HUES6 (cell line): ENCODE results near the gene PRDX5.

ENCODE experiments used
- H3K27ac ChIP-seq: 2 replicates; pipeline ENCODE4 v1.7.0; 2013; ENCODE audit warnings: low read depth, mild to moderate bottlenecking, low read length, inconsistent platforms
- H3K27me3 ChIP-seq: 2 replicates; pipeline ENCODE4 v1.6.1; 2013; ENCODE audit warnings: low read length; ENCODE audit not compliant: control insufficient read depth, insufficient read depth
- H3K36me3 ChIP-seq: 2 replicates; pipeline ENCODE4 v1.6.1; 2013; ENCODE audit warnings: low read length; ENCODE audit not compliant: control insufficient read depth, insufficient read depth
- H3K4me1 ChIP-seq: 2 replicates; pipeline ENCODE4 v1.6.1; 2013; ENCODE audit warnings: low read length; ENCODE audit not compliant: control insufficient read depth, insufficient read depth
- H3K4me3 ChIP-seq: 2 replicates; pipeline ENCODE4 v1.5.1; 2013; ENCODE audit warnings: low read depth, low read length
- H3K9ac ChIP-seq: one replicate; pipeline ENCODE4 v1.6.1; 2013; ENCODE audit warnings: mild to moderate bottlenecking, low read length
- H3K9me3 ChIP-seq: 2 replicates; pipeline ENCODE4 v1.6.1; 2013; ENCODE audit warnings: low read depth, low read length; ENCODE audit not compliant: control insufficient read depth, insufficient read depth

PRDX5 gene

DNA sequence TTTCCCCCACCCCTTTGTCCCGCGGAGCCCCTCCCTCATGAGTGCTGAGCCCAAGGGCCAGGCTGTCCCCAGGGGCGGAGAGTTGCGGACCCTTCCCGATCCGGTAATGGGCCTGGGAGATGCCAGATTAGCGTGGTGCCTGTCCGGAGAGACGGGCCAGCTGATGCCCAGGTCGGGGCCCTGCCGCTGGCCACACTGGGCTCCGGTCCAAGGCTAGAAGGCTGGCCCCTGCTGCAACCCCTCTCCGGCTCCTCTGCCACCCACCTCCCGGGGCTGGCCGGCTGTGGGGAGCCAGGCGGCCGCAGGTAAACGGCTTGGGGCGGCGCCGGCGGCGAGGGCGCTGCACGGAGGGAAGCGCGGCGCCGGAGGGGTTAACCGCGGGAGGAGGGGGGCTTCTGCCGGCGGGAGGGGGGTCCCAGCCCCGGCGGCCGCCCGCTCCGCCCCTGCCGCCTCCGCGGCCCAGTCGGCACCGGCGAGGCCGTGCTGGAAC lies 26.6 kb upstream of the PRDX5 start, which contains the start of gene KCNK4:
KCNK4 (plus strand) TSS at position 41 of the 490 bp plus-strand sequence. CDS start 1,717 bp downstream, outside the sequence.
- H3K36me3 ChIP-seq: 0 out of 2 replicates have a peak, but pooled peaks cover 2% of the 10 kb centered on the region
- H3K27me3 ChIP-seq: peaks cover 82% of the 10 kb centered on the region
- H3K4me1 ChIP-seq: peaks cover 6% of the 10 kb centered on the region; the same call in 1 of the 2 replicates
- peak within 1 kb of the TSS; percentile 50 for H3K4me3 ChIP-seq
- no peak within 1 kb of the TSS for H3K9ac ChIP-seq
- H3K27ac ChIP-seq: no peak within 1 kb of the TSS
- H3K9me3 ChIP-seq: no peaks in the 10 kb centered on the region

DNA sequence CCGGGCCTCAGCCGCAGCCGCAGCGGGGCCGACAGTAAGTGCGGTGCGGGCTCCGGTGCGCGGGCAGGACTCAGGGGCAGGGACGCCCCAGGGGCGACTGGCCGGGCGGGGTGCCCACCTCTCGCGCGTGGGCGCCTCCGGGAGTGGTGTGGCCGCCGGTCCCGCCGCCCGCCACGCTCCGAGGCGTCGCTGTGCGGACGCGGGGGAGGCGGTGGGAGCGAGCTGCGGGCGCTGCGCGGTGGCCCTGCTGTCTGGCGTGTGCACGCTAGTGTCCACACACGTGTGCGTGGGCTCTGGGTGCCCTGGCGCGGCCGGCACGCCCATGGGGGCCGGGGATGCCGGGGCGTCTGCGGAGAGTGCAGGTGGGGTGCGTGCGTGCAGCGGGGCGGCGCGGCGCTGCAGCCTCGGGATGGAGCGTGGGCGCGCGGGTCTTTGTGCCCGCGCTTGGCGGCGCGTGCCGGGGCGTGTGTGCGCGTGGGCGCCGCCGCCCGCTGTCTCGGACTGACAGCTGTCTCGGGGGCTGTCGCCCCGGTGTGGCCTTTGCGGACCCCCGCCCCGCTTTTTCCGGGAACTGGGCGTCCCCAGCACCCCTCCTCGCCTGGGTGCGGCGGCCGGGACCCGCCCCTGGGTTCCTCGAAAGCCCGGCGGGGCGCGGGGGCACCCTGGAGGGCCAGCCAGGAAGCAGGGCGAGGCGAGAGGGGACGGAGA lies 26.0 kb upstream of the PRDX5 start:
- Histone ChIP-seq H3K36me3 (0 out of 2 replicates have a peak, but pooled peaks cover 2% of the 10 kb centered on the region), H3K27ac (no peak overlapping the region), H3K27me3 (peaks cover 88% of the 10 kb centered on the region), H3K4me3 (peak overlapping the region; percentile 50), H3K9me3 (no peaks in the 10 kb centered on the region), H3K4me1 (0 out of 2 replicates have a peak, but pooled peaks cover 4% of the 10 kb centered on the region), H3K9ac (no peak overlapping the region)

- Histone ChIP-seq H3K9ac (peak overlapping the region; percentile 16), H3K4me3 (peak overlapping the region; percentile 50), H3K9me3 (no peaks in the 10 kb centered on the region), H3K27me3 (peaks cover 95% of the 10 kb centered on the region), H3K36me3 (0 out of 2 replicates have a peak, but pooled peaks cover 2% of the 10 kb centered on the region), H3K27ac (no peak overlapping the region), H3K4me1 (0 out of 2 replicates have a peak, but pooled peaks cover 4% of the 10 kb centered on the region)
These were observed 25.3 kb upstream of the PRDX5 start for GRCh38 chr11:64292460-64293254.

DNA sequence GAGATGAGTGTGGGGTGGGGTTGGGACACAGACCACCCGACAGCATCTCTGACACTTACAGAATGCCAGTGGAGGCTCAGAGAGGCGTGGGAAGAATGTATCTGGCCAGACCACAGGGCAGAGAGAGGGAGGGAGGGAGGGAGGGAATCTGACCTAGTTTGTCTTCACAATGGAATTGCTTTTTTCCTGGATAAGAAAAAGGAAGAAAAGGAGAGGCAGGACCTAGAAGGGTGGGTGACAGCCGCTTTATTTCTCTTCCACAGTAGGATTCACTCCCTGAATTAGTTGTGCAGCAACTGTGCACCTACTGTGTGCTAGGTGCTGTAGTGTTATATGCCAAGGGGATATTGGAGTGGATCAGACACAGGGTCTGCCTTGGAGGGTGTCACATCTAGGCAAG lies 23.1 kb upstream of the PRDX5 start:
- no peak overlapping the region for H3K27ac ChIP-seq
- H3K36me3 ChIP-seq: no peaks in the 10 kb centered on the region
- no peaks in the 10 kb centered on the region for H3K9me3 ChIP-seq
- peaks cover 100% of the 10 kb centered on the region for H3K27me3 ChIP-seq
- no peak overlapping the region for H3K9ac ChIP-seq
- H3K4me3 ChIP-seq: no peak overlapping the region
- H3K4me1 ChIP-seq: peaks cover 6% of the 10 kb centered on the region

DNA sequence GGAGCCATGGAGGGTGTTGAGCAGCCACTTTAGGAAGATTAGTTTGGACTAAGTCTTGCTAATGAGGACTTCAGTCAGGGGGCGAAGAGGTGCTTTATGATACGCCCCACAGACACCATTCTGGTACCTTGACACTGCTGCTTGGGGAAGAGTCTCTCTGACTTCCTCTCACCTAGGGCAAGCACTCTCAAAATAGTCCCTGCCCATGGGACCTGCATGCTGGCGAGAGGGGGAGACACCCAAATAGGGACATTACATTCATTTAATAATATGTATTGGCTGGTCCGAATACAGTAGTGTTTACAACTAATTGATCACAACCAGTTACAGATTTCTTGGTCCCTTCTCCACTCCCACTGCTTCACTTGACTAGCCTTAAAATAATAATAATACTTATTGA lies 22.2 kb upstream of the PRDX5 start:
- Histone ChIP-seq H3K9ac (no peak overlapping the region), H3K27ac (no peak overlapping the region), H3K36me3 (no peaks in the 10 kb centered on the region), H3K9me3 (no peaks in the 10 kb centered on the region), H3K27me3 (peaks cover 100% of the 10 kb centered on the region), H3K4me1 (peaks cover 13% of the 10 kb centered on the region), H3K4me3 (no peak overlapping the region)

- no peak overlapping the region for H3K27ac ChIP-seq
- peaks cover 98% of the 10 kb centered on the region for H3K27me3 ChIP-seq
- no peaks in the 10 kb centered on the region for H3K36me3 ChIP-seq
- H3K9ac ChIP-seq: no peak overlapping the region
- peaks cover 11% of the 10 kb centered on the region for H3K4me1 ChIP-seq
- H3K4me3 ChIP-seq: no peak overlapping the region
- H3K9me3 ChIP-seq: no peaks in the 10 kb centered on the region
These were observed 21.7 kb upstream of the PRDX5 start for GRCh38 chr11:64296236-64296635.

DNA sequence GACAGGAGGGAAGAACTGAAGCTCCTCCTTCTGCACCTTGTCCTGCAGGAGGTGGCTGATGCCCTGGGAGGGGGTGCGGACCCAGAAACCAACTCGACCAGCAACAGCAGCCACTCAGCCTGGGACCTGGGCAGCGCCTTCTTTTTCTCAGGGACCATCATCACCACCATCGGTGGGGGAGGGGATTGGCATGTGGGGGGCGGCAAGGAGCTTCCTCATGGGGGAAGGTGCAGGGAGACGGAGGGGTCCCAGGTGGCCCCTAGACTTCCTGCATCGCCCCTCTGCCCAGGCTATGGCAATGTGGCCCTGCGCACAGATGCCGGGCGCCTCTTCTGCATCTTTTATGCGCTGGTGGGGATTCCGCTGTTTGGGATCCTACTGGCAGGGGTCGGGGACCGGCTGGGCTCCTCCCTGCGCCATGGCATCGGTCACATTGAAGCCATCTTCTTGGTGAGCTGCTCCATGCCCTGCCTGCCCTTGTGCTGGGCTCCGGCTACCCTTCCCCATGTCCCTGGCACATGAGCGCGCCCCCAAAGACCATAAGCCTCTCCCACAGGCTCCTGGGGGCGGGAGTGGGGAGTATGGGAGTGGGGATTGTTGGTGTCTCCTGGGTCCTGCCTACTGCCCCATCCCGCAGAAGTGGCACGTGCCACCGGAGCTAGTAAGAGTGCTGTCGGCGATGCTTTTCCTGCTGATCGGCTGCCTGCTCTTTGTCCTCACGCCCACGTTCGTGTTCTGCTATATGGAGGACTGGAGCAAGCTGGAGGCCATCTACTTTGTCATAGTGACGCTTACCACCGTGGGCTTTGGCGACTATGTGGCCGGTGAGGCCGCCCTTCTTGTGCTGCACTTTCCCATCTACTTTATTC lies 20.9 kb upstream of the PRDX5 start:
- no peaks in the 10 kb centered on the region for H3K36me3 ChIP-seq
- no peaks in the 10 kb centered on the region for H3K9me3 ChIP-seq
- H3K27me3 ChIP-seq: peaks cover 97% of the 10 kb centered on the region
- no peak overlapping the region for H3K4me3 ChIP-seq
- H3K27ac ChIP-seq: no peak overlapping the region
- peaks cover 11% of the 10 kb centered on the region for H3K4me1 ChIP-seq
- no peak overlapping the region for H3K9ac ChIP-seq

- Histone ChIP-seq H3K9ac (no peak overlapping the region), H3K9me3 (no peaks in the 10 kb centered on the region), H3K4me1 (peaks cover 11% of the 10 kb centered on the region), H3K4me3 (no peak overlapping the region), H3K27ac (no peak overlapping the region), H3K36me3 (no peaks in the 10 kb centered on the region), H3K27me3 (peaks cover 89% of the 10 kb centered on the region)
These were observed 20.1 kb upstream of the PRDX5 start for GRCh38 chr11:64297699-64298358.

DNA sequence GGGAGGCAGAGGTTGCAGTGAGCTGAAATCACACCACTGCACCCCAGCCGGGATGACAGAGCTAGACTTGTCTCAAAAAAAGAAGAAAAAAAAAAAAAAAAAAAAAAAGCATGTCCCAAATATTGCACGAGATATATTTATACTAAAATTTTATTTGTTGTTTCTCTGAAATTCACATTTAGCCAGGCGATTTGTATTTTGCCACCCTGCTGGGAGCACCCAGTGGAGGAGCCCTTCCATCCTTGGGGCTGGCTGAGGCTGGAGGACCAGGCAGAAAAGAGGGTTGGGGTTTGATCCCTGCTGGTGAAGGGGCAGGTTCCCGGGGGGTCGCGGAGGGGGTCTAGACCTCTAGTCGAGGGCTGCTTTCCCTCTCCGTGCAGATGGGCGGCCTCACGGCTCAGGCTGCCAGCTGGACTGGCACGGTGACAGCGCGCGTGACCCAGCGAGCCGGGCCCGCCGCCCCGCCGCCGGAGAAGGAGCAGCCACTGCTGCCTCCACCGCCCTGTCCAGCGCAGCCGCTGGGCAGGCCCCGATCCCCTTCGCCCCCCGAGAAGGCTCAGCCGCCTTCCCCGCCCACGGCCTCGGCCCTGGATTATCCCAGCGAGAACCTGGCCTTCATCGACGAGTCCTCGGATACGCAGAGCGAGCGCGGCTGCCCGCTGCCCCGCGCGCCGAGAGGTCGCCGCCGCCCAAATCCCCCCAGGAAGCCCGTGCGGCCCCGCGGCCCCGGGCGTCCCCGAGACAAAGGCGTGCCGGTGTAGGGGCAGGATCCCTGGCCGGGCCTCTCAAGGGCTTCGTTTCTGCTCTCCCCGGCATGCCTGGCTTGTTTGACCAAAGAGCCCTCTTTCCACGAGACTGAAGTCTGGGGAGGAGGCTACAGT lies 18.7 kb upstream of the PRDX5 start:
- no peaks in the 10 kb centered on the region for H3K36me3 ChIP-seq
- H3K4me3 ChIP-seq: peak overlapping the region; percentile 50
- no peak overlapping the region for H3K27ac ChIP-seq
- H3K27me3 ChIP-seq: peaks cover 75% of the 10 kb centered on the region
- H3K9me3 ChIP-seq: no peaks in the 10 kb centered on the region
- H3K9ac ChIP-seq: no peak overlapping the region
- H3K4me1 ChIP-seq: peaks cover 15% of the 10 kb centered on the region
